Psoas muscle (tissue), 8 donors: ENCODE results near the gene SMURF1. TPM values are rescaled to one million over a fixed set of nuclear protein-coding genes. Genes with fewer than 3 reads are reported as not detected.

Experiments used
- ATAC-seq, 4 donors: fragments of 200-7000 bp; cut with Tn5 transposase; one replicate each; pipeline ENCODE4 v1.9.1; 2020; ENCODE audit warnings: moderate library complexity in 3 of 4, mild to moderate bottlenecking in 2 of 4
- DNase-seq, 2 donors: peaks; one replicate each; pipeline ENCODE4 v3.0.0-alpha.2; 2020
- H3K27ac ChIP-seq: fragments of 200-600 bp; one replicate; pipeline ENCODE4 v1.8.0; 2022
- H3K27me3 ChIP-seq, 3 donors: fragments of 200-600 bp in 1 of 3; one replicate each; pipeline versions ENCODE4 v1.6.1 to v1.8.0; 2013 to 2022; ENCODE audit warnings: low read length in 2 of 3, mild to moderate bottlenecking in 2 of 3, moderate library complexity in 1 of 3; ENCODE audit not compliant: insufficient read depth in 3 of 3
- H3K36me3 ChIP-seq, 2 donors: fragments of 200-600 bp in 1 of 2; one replicate each; pipeline versions ENCODE4 v1.6.1 to v1.8.0; 2013 to 2022; ENCODE audit warnings: low read depth in 1 of 2, mild to moderate bottlenecking in 1 of 2, moderate library complexity in 1 of 2; ENCODE audit not compliant: insufficient read depth in 1 of 2
- H3K4me1 ChIP-seq: fragments of 200-600 bp; one replicate; pipeline ENCODE4 v1.8.0; 2022
- H3K4me3 ChIP-seq: fragments of 200-600 bp; one replicate; pipeline ENCODE4 v1.8.0; 2022; ENCODE audit warnings: mild to moderate bottlenecking
- H3K9me3 ChIP-seq: fragments of 200-600 bp; one replicate; pipeline ENCODE4 v1.8.0; 2022
- CTCF ChIP-seq: fragments of 200-600 bp; IDR thresholded peaks from one replicate; pipeline ENCODE4 v1.8.0; 2022; ENCODE audit warnings: antibody characterized with exemption
- WGBS, 3 donors: extraction: QIAGEN DNeasy Blood & Tissue Kit; methylation state at CpG; one replicate each; pipeline versions ENCODE4 v1.1.6 to v1.1.7; 2013; 5-methylcytosine and 5-hydroxymethylcytosine counted together
- intact Hi-C, 2 donors: fragments of 100-400 bp; cut with DNase I; formaldehyde crosslinking; loops; one replicate each; pipeline versions ENCODE4 v1.11.0 to v1.14.2; 2022
- polyA plus RNA-seq, 3 donors: library from polyadenylated mRNA; stranded (reverse); fragments of 200-250 nt; gene quantifications; one replicate each; pipeline ENCODE4 v1.2.3, GENCODE V29; 2013
- total RNA-seq, 4 donors: library from RNA; stranded (reverse); fragmentation: NEBNext Ultra II Directional in 2 of 4; extraction: Animal tissue kit (Norgen Biotek cat#: 25700) in 2 of 4; gene quantifications; one replicate each; pipeline versions ENCODE4 v1.2.1 to v1.2.4, GENCODE V29; 2021 to 2023
- donor health status: healthy with polysubstance abuse.
- donor health status: DM: no; HTN: no; CAD: no; lungs with moderate emphysema.
- donor health status: Bipolar disorder and iron deficiency.
- donor health status: healthy.
- donor health status: DM: yes; HTN: yes; CAD: no.
- donor health status: DM: no; HTN: no; CAD: no.
- donor health status: DM: no; HTN: no; CAD: no.
- donor health status: DM: yes; HTN: yes; CAD: no.

SMURF1 gene
- total and polyA plus RNA-seq, 7 donors = 5.8 to 16.9 (median 10.2) TPM

- intact Hi-C loops = no loop called here
- DNase-seq = no peak
- no peak for ATAC-seq
- Histone ChIP-seq H3K36me3 (no peaks in the 10 kb centered on the region), H3K4me1 (no peaks in the 10 kb centered on the region), H3K27me3 (no peaks in the 10 kb centered on the region), H3K4me3 (no peak overlapping the region), H3K27ac (no peak overlapping the region), H3K9me3 (no peaks in the 10 kb centered on the region)
- no peak for TF ChIP-seq CTCF
- WGBS, 3 donors = 87 to 91% (median 90%) methylated on average over 15 of the region's 15 CpGs
Measured at GRCh38 chr7:99188221-99188620, 44.3 kb upstream of the SMURF1 start.

GRCh38 chr7:99184532-99185218 lies 40.8 kb upstream of the SMURF1 start:
- no peak for ATAC-seq
- Histone ChIP-seq H3K27me3 (no peaks in the 10 kb centered on the region), H3K4me1 (no peaks in the 10 kb centered on the region), H3K4me3 (no peak overlapping the region), H3K9me3 (no peaks in the 10 kb centered on the region), H3K36me3 (no peaks in the 10 kb centered on the region), H3K27ac (no peak overlapping the region)
- intact Hi-C loops = no loop called here
- 53 to 55% (median 54%) methylated on average over 15 of the region's 15 CpGs for WGBS, 3 donors
- no peak for DNase-seq
- TF ChIP-seq CTCF = no peak

- 82 to 86% (median 82%) methylated on average over 12 of the region's 12 CpGs for WGBS, 3 donors
- no peak for TF ChIP-seq CTCF
- Histone ChIP-seq H3K4me3 (no peak overlapping the region), H3K4me1 (no peaks in the 10 kb centered on the region), H3K27me3 (no peaks in the 10 kb centered on the region), H3K27ac (no peak overlapping the region), H3K9me3 (no peaks in the 10 kb centered on the region), H3K36me3 (no peaks in the 10 kb centered on the region)
- intact Hi-C loops = no loop called here
- no peak for ATAC-seq
- no peak for DNase-seq
Measured at GRCh38 chr7:99180067-99180650, 36.3 kb upstream of the SMURF1 start.

GRCh38 chr7:99177165-99177564 lies 33.3 kb upstream of the SMURF1 start:
- no peak for DNase-seq
- WGBS, 3 donors = 71 to 82% (median 74%) methylated on average over 10 of the region's 10 CpGs
- Histone ChIP-seq H3K9me3 (no peaks in the 10 kb centered on the region), H3K27ac (no peak overlapping the region), H3K4me3 (no peak overlapping the region), H3K4me1 (no peaks in the 10 kb centered on the region), H3K36me3 (no peaks in the 10 kb centered on the region), H3K27me3 (no peaks in the 10 kb centered on the region)
- TF ChIP-seq CTCF = no peak
- intact Hi-C loops = no loop called here
- no peak for ATAC-seq
